Panc1 (cell line): Measurements from ENCODE around the gene UGT2B28.
"Not testable (repeated sequence)": the region's sequence is repeated elsewhere in the genome, so short reads cannot be mapped to it uniquely, and the experiment has no call there.

Source experiments
- CTCF ChIP-seq: fragments of 450-650 bp; IDR thresholded peaks from 2 replicates; pipeline ENCODE4 v1.5.1; 2017; ENCODE audit warnings: mild to moderate bottlenecking
- POLR2AphosphoS5 ChIP-seq: IDR thresholded peaks from 2 replicates; pipeline ENCODE4 v1.6.1; 2012; ENCODE audit warnings: mild to moderate bottlenecking, low read depth, low read length, moderate library complexity

GRCh38 chr4:69308426-69309033 is 28.3 kb downstream of the UGT2B28 start:
- TF ChIP-seq CTCF, POLR2AphosphoS5: not testable (repeated sequence)
